Bronchial epithelial cell (primary cell): ENCODE data around the gene TMEM121B. TPM values are rescaled to one million over a fixed set of nuclear protein-coding genes. Genes with fewer than 3 reads are reported as not detected.
A peak's percentile ranks its signal among the peaks of the same experiment; 100 is the strongest.

Experiments used
- DNase-seq: peaks from one replicate; pipeline ENCODE4 v3.0.0-alpha.2; 2010; ENCODE audit warnings: low read depth
- FAIRE-seq: peaks from 2 replicates; lab custom pipeline; 2011; peaks lifted over from hg19 to GRCh38; lab: Jason Lieb, UNC
- H3K27me3 ChIP-seq: 2 replicates; pipeline ENCODE4 v1.5.1; 2011; ENCODE audit warnings: low read length; ENCODE audit not compliant: control insufficient read depth, insufficient read depth
- H3K36me3 ChIP-seq: 2 replicates; pipeline ENCODE4 v1.5.1; 2011; ENCODE audit warnings: low read length; ENCODE audit not compliant: control insufficient read depth, insufficient read depth
- H3K4me3 ChIP-seq: 2 replicates; pipeline ENCODE4 v1.5.1; 2011; ENCODE audit warnings: mild to moderate bottlenecking, low read depth, low read length, control low read depth
- CTCF ChIP-seq: IDR thresholded peaks from 2 replicates; pipeline ENCODE4 v1.5.1; 2011; ENCODE audit warnings: mild to moderate bottlenecking, moderate library complexity, low read length, control low read depth, inconsistent platforms; ENCODE audit not compliant: insufficient read depth, severe bottlenecking
- total RNA-seq: library from RNA; depleted of rRNA; stranded (reverse); fragments of >200 nt; gene quantifications from 2 replicates; pipeline ENCODE4 v1.2.1, GENCODE V29; 2014

TMEM121B gene
- total RNA-seq, 1 donor from 2014 or later = not detected

GRCh38 chr22:17131686-17132085 lies 10.5 kb upstream of the TMEM121B start:
- DNase-seq = no peak
- H3K27me3 ChIP-seq = no peaks in the 10 kb centered on the region
- H3K4me3 ChIP-seq = no peak overlapping the region
- no peak for TF ChIP-seq CTCF
- H3K36me3 ChIP-seq = no peaks in the 10 kb centered on the region
- FAIRE-seq = no peak

- Histone ChIP-seq H3K36me3 (no peaks in the 10 kb centered on the region), H3K4me3 (no peak overlapping the region), H3K27me3 (no peaks in the 10 kb centered on the region)
- TF ChIP-seq CTCF = no peak
- DNase-seq = no peak
- no peak for FAIRE-seq
These were observed 9.0 kb upstream of the TMEM121B start for GRCh38 chr22:17130199-17130598.

- peak overlapping the region; percentile 8 for H3K4me3 ChIP-seq
- TF ChIP-seq CTCF = no peak
- no peaks in the 10 kb centered on the region for H3K36me3 ChIP-seq
- H3K27me3 ChIP-seq = peaks cover 23% of the 10 kb centered on the region
- no peak for DNase-seq
- no peak for FAIRE-seq
These were observed 388 bp downstream of the TMEM121B start for GRCh38 chr22:17120711-17121232.

GRCh38 chr22:17120281-17120680 lies 879 bp downstream of the TMEM121B start:
- Histone ChIP-seq H3K27me3 (peaks cover 23% of the 10 kb centered on the region), H3K4me3 (no peak overlapping the region), H3K36me3 (no peaks in the 10 kb centered on the region)
- FAIRE-seq (no peak), DNase-seq (no peak)
- TF ChIP-seq CTCF = no peak

- Histone ChIP-seq H3K27me3 (peaks cover 23% of the 10 kb centered on the region), H3K4me3 (no peak overlapping the region), H3K36me3 (no peaks in the 10 kb centered on the region)
- peak; percentile 3 for TF ChIP-seq CTCF
- DNase-seq (no peak), FAIRE-seq (no peak)
These were observed 1.5 kb downstream of the TMEM121B start for GRCh38 chr22:17119481-17120202.
